Measurements from ENCODE around the gene NFATC1.
"Not testable (repeated sequence)": the region's sequence is repeated elsewhere in the genome, so short reads cannot be mapped to it uniquely, and the experiment has no call there.

The NFATC1 gene

DNA sequence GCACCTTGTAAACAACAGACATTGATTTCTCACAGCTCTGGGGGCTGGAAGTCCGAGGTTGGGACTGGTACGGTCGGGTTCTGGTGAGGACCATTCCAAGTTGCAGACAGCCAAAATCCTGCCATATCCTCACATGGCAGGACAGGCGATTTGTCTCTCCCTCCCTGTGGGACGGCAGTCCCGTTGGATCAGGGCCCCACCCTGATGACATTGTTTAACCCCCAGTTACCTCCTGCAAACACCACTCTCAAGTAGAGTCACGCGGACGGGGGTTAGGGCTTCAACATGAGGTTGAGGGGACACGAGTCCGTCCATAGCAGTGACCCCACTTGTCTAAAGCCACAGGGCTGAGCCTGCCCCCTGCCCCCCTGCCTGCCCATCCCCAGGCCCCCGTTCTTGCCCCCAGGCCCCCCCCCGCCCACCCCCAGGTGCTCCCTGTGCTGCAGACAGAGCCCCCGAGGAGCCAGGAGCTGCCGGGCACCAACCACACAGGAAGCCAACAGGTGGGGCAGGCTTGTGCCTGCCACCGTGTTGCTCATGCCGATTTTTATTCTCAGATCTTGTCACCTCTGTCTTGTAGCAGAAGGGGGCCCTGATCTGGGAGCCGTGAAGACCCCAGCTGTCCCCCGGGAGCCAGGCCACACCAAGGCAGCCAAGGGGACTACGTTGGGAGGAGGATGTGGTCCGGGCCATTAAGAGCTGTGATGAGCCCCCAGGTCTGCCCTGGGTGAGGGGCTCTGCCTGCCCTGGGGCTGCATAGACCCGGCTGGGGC is 82.2 kb downstream of the NFATC1 start:
- no peak for DNase-seq

DNA sequence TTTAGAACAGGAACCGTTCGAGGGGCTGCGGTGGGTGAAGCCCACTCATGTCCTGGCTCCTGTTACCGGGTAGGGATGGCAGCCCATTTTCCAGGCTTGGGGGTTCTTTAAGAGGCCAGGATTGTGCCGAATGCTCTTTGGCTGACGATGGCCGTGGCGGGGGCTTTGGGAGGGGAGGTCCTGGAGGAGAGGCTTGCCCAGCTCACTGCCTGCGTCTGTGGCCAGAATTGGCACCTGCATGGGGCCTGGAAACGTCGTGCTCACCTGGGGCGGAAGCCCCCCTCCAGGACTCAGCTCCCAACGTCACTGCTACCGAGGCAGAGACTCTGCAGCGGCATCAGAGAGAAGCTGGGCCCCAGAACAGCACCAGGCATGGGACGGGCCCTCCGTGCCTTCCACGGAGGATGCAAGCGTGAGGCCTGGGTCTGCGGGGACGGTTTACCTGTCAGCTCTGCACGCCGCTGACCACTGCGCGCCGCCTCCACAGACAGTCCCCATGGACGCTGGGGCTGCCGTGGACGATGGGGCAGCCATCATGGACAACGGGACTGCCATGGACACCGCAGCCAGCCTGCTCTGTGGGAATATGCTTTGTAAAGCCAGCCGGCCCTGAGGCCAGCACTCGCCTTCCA is 82.9 kb downstream of the NFATC1 start:
- no peak for DNase-seq

DNA sequence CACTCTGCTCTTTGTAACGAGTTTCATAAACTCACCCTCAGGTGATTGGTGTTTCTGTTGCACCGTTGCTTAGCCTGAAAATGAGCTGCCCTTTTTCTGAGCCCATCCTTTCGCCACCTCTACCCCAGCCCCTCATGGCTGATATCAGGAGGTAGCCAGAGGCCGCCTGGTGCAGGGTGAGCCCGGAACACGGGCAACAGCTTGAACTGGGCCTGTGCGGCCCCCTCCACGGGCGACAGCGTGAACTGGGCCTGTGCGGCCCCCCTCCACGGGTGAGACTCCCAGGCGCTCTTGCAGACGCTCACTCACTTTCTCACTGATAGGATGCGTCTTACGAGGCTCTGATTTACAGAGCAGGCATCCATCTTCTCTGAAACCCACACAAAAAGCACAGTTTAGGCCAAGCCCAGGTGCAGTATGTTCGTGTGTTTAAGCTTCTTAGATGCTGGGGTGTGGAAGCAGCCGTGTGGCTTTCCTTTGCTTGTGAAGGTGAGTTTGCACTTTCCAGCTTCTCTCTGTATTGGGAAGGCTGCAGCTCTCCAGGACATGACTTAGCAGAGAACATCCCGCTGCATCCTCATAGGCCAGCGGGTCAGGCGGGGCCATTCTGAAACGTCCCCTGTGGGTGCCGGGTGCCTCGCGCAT is 83.5 kb downstream of the NFATC1 start:
- DNase-seq, result no peak

DNA sequence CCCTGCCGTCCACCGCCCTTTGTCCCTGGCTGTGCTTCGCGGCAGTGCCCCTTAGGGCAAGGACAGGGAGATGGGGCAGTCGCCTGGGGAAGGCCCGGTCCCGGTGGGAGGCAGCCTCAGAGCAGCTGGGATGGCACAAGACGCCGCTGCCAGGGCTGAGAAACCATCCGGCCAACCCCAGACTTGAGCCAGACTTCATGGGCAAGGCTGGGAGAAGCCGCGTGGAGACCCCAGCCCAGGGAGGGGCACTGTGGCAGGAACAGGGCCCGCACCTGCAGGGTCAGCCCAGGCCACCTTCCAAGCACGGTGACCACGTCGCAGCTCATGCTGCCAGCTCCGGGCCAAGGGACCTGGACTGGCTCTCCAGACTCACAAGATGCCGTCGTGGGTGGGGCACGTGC is 84.0 kb downstream of the NFATC1 start:
- DNase-seq, result no peak

DNA sequence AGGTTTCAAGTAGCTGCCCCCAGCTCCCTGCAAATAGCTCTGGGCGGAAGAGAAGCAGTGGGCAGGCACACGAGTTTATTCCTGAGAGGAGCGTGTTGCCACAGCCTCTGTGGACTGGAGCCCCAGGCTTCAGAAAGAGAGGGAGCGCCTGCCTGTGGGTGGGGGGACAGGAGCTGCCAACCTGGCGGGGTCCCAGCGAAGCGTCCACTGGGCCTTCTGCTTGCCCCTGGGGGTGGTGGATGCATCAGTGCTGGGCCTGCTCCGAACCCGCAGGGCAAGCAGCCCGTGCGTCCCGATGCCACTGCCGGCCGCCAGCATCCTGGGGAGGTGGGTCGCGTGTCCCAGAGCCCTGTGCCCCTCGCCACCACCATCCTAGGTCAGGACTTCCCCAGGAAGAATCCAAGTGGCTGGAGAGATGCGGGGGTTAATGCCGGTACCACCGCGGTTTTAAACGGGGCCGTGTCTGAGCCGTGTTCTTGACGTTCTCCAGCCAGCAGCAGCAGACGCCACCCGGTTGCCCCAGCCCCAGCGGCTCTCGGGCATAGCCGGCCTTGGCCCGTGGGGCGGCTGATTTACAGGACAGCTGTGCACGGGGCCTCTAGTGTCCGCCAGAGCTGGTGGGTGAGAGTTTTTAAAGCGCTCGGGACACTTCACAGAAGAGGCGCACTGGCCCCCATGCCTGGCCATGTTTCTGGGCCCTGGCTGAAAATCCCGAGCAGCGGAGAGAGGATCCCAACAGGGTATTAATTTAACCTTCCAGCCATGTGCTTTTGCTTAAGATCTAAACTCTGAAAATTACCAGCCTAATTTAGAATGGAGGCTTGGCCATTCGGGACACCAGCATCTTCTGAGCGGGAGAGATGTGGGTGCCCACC is 84.7 kb downstream of the NFATC1 start:
- DNase-seq, result no peak

DNA sequence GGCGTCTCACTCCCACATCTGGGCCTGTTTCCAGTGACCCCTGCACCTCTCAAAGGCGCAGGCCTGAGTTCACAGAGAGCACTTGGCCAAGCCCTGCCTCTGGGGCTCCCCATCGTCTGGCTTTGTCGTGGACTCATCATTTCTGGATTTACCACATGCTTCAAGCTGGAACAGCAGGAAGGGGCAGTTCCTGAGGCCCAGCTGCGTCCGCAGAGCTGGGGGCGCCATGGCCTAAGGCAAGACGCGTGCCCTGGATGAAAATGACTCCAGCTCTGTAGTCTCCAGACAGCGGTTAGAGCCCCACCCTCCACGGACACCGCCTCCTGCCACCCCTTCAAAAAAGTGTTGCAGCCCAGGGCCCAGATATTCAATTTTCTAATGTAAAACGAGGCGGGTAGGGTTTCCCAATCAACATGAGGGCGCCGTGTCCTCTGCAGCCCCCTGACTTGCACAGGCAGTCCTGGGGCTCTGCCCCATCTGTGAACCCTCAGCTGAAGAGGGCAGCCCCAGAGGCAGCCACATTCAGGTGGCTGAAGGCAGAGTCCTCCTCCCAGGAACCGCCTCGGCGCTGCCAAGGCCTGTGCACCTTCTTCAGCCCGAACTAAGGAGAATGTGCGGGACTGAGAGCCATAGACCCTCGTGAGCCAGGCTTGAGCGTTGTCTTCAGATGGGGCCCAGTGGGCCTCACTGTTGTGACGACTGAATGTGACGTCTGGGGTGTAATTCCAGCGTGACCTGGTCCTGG is 85.5 kb downstream of the NFATC1 start:
- DNase-seq, result no peak

DNA sequence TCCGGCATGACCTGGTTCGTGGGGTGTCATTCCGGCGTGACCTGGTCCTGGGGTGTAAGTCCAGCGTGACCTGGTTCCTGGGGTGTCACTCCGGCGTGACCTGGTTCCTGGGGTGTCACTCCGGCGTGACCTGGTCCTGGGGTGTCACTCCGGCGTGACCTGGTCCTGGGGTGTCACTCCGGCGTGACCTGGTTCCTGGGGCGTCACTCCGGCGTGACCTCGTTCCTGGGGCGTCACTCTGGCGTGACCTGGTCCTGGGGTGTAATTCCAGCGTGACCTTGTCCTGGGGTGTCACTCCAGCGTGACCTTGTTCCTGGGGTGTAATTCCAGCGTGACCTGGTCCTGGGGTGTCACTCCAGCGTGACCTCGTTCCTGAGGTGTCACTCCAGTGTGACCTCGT is 87.7 kb downstream of the NFATC1 start:
- not testable (repeated sequence) for DNase-seq

DNA sequence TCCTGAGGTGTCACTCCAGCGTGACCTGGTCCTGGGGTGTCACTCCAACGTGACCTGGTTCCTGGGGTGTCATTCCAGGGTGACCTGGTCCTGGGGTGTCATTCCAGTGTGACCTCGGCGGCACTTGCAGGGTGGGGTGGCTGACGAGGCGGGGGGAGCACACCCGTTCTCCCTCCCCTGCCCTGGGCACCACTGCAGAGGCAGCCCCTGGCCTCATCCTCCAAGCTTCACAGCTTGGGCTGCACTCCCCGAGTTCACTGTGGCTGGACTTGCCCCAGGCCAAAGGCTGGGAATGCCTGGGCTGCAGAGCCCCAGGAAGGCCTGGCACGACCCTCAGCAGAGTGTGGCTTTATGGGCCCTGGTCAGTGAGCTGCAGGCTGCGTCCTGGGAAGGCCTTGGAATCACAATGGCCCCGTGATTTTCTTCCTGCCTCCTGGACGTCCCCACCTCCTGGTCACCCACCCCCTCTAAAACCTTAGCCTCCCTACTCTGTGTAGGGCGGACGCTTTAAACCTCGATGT is 88.3 kb downstream of the NFATC1 start:
- no peak for DNase-seq

DNA sequence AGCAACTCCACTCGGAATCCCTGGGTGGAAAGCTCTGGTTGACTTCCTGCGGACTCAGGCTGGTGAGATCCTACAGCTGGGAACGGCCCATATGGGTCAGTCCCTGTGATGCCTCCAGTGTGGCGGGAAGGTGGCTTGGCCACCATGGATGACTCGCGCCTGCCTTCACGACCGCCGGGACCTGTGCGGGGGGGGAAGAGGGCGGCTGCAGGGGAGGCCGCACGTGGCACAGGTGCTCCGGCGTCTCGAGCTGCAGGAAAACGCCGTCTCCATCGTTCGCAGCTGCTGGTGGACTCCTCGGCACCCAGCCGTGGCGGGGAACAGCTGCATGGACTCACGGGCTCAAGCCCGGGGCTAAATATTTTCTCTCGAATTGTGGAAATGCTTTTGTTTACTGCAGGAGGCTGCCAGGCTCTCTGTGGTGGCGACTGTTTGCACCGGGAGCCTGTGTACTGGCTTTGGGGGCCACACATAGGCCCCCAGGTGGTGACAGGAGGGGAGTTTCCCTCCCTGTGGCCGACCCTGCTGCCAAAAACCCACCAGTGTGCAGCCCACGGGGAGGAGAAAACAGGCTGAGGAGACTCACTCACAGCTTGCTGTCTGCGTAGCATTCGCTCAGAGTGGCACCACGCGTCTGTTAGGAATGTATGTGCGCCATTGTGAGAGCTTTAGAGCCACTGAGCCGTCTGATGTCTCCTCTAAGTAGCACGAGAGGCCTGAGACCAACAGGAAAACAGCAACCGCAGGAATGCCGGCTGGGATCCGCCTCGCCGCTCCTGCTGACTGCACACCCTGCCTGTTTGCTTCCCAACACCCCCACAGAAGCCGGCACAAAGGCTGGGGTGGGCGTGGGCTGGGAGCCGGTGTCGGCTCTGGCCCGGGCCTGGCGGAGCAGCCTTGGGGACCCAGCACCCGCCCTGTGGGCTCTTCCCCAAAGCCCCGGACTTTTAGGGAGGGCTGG is 89.2 kb downstream of the NFATC1 start:
- DNase-seq, result no peak

DNA sequence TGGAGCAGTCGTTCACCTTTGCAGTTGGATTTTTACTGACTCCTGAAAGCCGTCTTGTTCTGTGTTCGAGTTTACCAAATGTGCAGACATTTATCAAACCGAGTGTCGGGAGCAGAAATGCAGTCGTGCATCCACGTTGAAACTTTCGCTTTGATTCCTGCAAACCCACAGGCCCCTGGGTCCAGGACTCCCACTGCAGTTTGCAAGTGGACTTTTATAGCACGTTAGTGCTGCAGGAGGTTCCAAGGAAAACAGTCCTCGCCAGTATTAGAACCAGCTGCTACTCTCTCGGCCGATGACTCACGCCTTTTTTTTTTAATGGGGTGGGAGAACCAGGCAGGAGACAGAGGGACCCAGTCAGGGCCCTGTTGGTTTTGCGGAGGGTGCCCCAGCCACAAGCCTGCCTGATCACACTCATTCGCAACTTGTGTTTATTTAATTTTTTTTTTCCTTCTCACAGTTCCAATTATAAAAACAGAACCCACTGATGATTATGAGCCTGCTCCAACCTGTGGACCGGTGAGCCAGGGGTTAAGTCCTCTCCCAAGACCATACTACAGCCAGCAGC is 90.1 kb downstream of the NFATC1 start:
- DNase-seq, result no peak

DNA sequence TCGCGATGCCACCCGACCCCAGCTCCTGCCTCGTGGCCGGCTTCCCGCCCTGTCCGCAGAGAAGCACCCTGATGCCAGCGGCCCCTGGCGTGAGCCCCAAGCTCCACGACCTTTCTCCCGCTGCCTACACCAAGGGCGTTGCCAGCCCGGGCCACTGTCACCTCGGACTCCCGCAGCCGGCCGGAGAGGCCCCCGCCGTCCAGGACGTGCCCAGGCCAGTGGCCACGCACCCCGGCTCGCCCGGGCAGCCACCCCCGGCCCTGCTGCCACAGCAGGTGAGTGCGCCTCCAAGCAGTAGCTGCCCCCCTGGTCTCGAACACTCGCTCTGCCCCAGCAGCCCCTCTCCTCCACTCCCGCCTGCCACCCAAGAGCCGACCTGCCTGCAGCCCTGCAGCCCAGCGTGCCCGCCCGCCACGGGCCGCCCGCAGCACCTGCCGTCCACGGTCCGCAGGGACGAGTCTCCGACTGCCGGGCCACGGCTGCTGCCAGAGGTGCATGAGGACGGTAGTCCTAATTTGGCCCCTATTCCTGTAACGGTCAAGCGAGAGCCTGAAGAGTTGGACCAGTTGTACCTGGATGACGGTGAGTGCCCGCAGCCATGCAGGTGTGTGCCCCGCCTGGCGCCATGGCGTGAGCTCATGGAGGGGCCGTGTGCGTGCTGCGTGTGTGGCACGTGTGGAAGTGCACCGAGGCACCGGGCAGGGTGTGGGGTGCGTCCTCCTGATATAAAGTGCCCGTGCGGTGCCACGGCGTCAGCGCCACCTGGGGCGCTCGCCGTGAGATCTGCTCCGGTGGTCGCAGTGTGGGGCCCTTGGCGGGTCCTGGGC is 90.8 kb downstream of the NFATC1 start:
- DNase-seq, result no peak

DNA sequence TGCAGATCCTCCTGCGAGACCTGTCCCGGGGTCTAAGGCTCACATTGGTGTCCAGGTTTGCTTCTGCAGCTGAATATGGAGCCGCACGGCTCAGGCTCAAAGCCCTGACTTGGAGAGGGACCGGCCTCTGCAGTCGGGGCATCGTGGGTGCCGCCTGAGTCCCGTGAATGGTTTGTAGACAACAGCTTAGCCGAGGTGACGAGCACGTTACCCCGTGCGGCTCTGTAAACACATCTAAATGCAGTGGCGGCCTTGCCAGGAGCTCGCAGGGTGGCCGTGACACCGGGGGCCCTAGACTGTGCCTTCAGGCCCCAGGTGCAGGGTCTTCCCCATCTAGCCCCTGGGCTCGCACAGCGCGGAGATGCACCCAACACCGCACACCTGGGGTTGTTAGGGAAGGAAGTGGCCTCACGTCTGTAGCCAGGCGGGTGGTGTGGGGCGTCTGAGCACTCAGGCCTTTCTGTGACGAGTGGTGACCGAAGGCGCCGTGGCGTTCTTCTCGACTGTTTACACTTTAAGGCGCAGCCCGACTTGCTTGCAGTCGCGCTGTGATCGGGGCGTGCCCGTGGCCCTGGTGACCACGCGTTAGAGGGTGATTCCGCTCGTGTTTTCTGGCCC is 91.6 kb downstream of the NFATC1 start:
- no peak for DNase-seq

DNA sequence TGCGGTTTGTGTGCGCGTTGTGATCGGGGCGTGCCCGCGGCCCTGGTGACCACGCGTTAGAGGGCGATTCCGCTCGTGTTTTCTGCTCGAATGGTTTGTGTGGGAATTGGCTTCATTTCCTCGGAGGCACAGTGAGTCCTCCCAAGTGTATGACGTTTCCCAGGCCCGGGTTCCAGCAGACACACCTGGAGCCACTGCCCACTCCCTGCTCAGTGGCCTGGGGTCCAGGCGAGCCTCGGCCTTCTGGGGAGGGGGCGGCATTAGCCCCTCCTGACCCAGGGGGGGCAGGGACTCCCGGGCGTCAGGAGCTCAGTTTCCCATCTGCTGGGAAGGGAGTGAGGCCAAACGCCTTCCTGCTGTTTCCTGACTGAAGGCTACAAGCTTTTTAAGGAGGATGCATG is 92.1 kb downstream of the NFATC1 start:
- no peak for DNase-seq

DNA sequence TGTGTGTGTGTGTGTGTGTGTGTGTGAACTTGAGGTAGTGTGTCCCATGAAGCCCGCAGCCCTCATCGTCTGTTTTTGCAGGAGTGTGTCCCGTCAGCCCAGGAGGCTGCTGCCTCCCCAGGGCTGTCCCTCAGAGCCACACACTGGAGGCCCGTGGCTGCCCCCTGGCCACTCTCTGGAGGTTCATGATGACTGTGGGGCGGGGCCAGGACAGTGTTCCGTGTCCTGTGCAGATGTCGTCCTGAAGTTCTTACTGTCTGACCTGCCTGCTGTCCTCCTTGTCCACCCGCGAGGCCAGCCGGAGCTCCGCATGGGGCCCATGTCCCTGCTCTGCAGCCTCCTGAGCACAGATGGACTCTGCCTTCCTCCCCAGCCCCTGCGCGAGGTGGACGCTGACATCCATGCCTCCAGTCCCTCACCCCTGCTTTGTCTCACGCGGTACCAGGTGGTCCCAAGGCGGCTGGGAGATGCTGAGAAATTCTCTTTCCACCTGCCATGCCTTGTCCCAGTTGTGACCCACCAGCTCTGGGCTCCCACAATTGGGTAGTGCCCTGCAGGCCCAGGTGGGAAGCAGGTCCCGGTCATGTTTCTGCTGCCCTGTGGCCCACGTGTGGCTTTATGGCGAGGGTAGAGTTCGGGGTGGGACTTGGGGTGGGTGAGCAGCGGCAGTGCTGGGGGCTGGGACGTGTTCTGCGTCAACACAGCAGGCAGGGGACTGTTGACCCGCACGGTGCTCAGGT is 92.8 kb downstream of the NFATC1 start:
- no peak for DNase-seq

DNA sequence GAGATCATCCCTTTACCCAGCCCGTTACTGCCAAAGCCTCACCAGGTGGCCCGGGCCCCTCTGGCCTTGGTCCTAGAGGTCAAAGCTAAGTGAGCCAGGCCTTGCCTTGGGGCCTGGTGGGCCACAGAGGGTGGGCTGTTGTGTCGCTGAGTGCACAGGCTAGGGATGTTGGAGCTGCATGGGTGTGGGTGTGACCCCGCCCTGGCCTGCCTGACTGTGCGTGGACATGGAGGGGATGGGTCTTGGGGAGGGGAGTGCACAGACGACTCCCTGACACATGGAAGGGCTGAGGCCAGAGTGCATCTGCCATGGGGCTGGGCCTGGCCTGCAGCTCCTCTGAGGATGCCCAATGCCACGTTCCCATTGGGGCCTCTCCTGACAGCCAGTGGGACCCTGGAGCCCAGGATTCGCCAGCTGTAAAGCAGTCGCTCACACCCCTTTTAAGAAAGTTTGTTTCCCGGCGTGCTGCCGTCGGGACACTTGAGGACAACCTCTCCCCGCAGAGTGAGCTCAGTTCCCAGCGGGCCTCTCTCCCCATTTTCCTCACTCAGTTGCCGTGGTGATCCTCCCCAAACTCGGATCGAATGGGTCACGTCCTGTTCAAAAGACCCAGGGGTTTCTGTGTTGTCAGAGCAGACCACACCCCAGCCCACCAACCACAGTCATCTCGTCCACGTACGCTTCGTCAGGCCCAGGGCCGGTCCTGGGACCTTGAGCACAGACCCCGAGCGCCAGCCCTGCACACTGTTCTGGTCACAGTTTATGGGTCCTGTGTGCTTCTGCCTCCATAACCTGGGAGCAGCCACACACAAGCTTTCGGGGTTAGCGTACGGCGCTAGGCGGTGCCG is 93.5 kb downstream of the NFATC1 start:
- DNase-seq, result no peak

DNA sequence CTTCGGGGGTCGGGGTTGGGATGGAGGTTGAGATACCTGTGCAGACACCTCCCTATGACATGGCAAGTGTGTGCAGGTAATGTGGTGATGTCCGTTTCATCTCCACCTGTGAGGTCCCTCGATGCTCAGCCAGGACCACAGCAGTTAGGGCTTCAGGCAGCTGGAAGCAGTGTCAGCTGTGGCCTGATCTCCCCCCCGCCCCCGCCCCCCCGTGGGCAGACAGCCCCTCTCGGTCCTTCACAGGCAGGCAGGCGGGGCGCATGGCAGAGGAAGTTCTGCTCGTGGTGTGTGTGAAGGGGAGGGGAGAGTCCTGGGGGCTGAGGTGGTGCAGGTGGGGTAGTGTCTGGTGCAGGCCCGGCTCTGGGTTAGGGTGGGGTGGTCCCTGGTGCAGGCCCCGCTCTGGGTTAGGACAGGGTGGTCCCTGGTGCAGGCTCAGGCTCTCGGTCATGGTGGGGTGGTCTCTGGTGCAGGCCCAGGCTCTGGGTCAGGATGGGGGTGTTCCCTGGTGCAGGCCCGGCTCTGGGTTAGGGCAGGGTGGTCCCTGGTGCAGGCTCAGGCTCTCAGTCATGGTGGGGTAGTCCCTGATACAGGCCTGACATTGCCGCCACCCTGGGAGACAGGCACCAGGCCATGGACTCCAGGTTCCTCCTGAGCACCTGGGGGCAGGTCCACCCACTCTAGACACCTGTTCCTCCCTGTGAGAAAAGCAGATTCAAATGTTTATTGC is 94.3 kb downstream of the NFATC1 start:
- no peak for DNase-seq

DNA sequence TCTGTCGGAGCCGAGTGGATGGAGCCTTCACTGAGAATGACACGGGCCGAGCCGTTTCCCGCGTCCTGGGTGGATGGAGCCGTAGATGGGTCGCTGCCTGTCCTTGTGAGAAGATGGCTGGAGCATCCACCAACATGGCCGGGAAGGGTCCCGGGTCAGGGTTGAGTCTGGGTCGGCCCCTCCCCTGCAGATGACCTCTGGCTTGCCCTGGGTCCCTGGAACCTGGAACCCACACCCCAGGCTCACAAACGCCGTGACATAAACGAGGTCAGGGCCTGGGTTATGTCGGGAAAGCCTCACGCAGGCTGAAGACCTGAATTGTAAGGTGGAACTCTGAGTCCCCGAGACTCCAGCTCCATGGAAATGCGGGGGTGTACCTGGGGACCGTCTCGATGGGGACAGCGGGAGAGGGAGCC is 94.9 kb downstream of the NFATC1 start:
- no peak for DNase-seq
